CD4-positive, alpha-beta T cell treated with Interleukin-17A for 4 hours (primary cell): ENCODE data around the gene ALDOA.
A peak's percentile ranks its signal among the peaks of the same experiment; 100 is the strongest.

Source experiments
- DNase-seq: peaks from one replicate; pipeline ENCODE4 v3.0.0-alpha.2; 2020; ENCODE audit warnings: mixed read lengths

The ALDOA gene

GRCh38 chr16:30046178-30046577 is 19.4 kb upstream of the ALDOA start:
- no peak for DNase-seq

- no peak for DNase-seq
Measured at GRCh38 chr16:30046588-30046987, 19.0 kb upstream of the ALDOA start.

- DNase-seq = no peak
Measured at GRCh38 chr16:30049871-30050270, 15.7 kb upstream of the ALDOA start.

- no peak for DNase-seq
Measured at GRCh38 chr16:30051518-30051917, 14.0 kb upstream of the ALDOA start.

GRCh38 chr16:30052671-30053372 is 12.7 kb upstream of the ALDOA start:
- peak; percentile 92 for DNase-seq

- no peak for DNase-seq
Measured at GRCh38 chr16:30053376-30054015, 12.1 kb upstream of the ALDOA start.

- DNase-seq = no peak
Measured at GRCh38 chr16:30054451-30054850, 11.1 kb upstream of the ALDOA start.

GRCh38 chr16:30054959-30055553 is 10.5 kb upstream of the ALDOA start:
- DNase-seq = peak; percentile 67

GRCh38 chr16:30060346-30060745 is 5.2 kb upstream of the ALDOA start:
- DNase-seq = no peak

GRCh38 chr16:30060836-30061554 is 4.6 kb upstream of the ALDOA start:
- no peak for DNase-seq

- no peak for DNase-seq
Measured at GRCh38 chr16:30063278-30063892, 2.2 kb upstream of the ALDOA start.

- peak; percentile 80 for DNase-seq
Measured at GRCh38 chr16:30063893-30064728, 1.4 kb upstream of the ALDOA start.

GRCh38 chr16:30064729-30065101 is 845 bp upstream of the ALDOA start:
- no peak for DNase-seq

GRCh38 chr16:30065943-30066760 is 592 bp downstream of the ALDOA start:
- peak; percentile 56 for DNase-seq

- no peak for DNase-seq
Measured at GRCh38 chr16:30066761-30067583, 1.4 kb downstream of the ALDOA start.

GRCh38 chr16:30067584-30067916 is 2.0 kb downstream of the ALDOA start:
- no peak for DNase-seq

- no peak for DNase-seq
Measured at GRCh38 chr16:30068333-30068732, 2.8 kb downstream of the ALDOA start.

- peak; percentile 62 for DNase-seq
Measured at GRCh38 chr16:30068750-30069610, 3.4 kb downstream of the ALDOA start.
